GM23248 (cell line): ENCODE data around the gene GABBR2. TPM values are rescaled to one million over a fixed set of nuclear protein-coding genes. Genes with fewer than 3 reads are reported as not detected.
A peak's percentile ranks its signal among the peaks of the same experiment; 100 is the strongest.

Source experiments
- DNase-seq: peaks from one replicate; pipeline ENCODE4 v3.0.0-alpha.2; 2015
- H2AFZ ChIP-seq: fragments of 200-600 bp; sonication (generic); 2 replicates; pipeline ENCODE4 v1.6.1; 2016; ENCODE audit warnings: antibody characterized with exemption
- H3F3A ChIP-seq: fragments of 200-600 bp; sonication (generic); 2 replicates; pipeline ENCODE4 v1.6.1; 2016; ENCODE audit warnings: mild to moderate bottlenecking, antibody characterized with exemption, mixed run types; ENCODE audit not compliant: insufficient read depth
- H3K27ac ChIP-seq: fragments of 200-600 bp; sonication (generic); 2 replicates; pipeline ENCODE4 v1.5.1; 2016; ENCODE audit warnings: mild to moderate bottlenecking
- H3K27me3 ChIP-seq: fragments of 200-600 bp; sonication (generic); replicated peaks from 2 replicates; pipeline ENCODE4 v1.6.1; 2016; ENCODE audit warnings: mild to moderate bottlenecking; ENCODE audit not compliant: insufficient read depth
- H3K36me3 ChIP-seq: fragments of 200-600 bp; sonication (generic); 2 replicates; pipeline ENCODE4 v1.6.1; 2016; ENCODE audit warnings: low read depth, mild to moderate bottlenecking
- H3K4me1 ChIP-seq: fragments of 200-600 bp; sonication (generic); 2 replicates; pipeline ENCODE4 v1.6.1; 2016; ENCODE audit warnings: mild to moderate bottlenecking; ENCODE audit not compliant: insufficient read depth
- H3K4me2 ChIP-seq: fragments of 200-600 bp; sonication (generic); one replicate; pipeline ENCODE4 v1.6.1; 2016; ENCODE audit warnings: mild to moderate bottlenecking; ENCODE audit not compliant: unreplicated experiment
- H3K4me3 ChIP-seq: fragments of 200-600 bp; sonication (generic); 2 replicates; pipeline ENCODE4 v1.5.1; 2016; ENCODE audit warnings: mild to moderate bottlenecking
- H3K79me2 ChIP-seq: fragments of 200-600 bp; sonication (generic); 2 replicates; pipeline ENCODE4 v1.6.1; 2016; ENCODE audit warnings: mild to moderate bottlenecking; ENCODE audit not compliant: insufficient read depth
- H3K9ac ChIP-seq: fragments of 200-600 bp; sonication (generic); 2 replicates; pipeline ENCODE4 v1.6.1; 2016; ENCODE audit warnings: mild to moderate bottlenecking
- H3K9me2 ChIP-seq: fragments of 200-600 bp; sonication (generic); 2 replicates; pipeline ENCODE4 v1.6.1; 2016; ENCODE audit warnings: mixed run types, mild to moderate bottlenecking, moderate library complexity; ENCODE audit not compliant: insufficient read depth
- H3K9me3 ChIP-seq: fragments of 200-600 bp; sonication (generic); one replicate; pipeline ENCODE4 v1.6.1; 2017; ENCODE audit warnings: low read depth
- H4K20me1 ChIP-seq: fragments of 200-600 bp; sonication (generic); 2 replicates; pipeline ENCODE4 v1.6.0; 2016; ENCODE audit not compliant: insufficient read depth
- EZH2 ChIP-seq: fragments of 200-600 bp; sonication (generic); IDR thresholded peaks from 2 replicates; pipeline ENCODE4 v1.6.1; 2018; ENCODE audit warnings: antibody characterized with exemption, mild to moderate bottlenecking; ENCODE audit not compliant: insufficient read depth, poor library complexity, severe bottlenecking
- EZH2phosphoT487 ChIP-seq: fragments of 200-600 bp; sonication (generic); IDR thresholded peaks from 2 replicates; pipeline ENCODE4 v1.6.1; 2018; ENCODE audit warnings: antibody characterized with exemption, moderate library complexity, mild to moderate bottlenecking, low read depth; ENCODE audit not compliant: insufficient read depth
- WGBS, 2 experiments: methylation state at CpG; one replicate each; pipeline ENCODE4 v1.1.6; 2015 to 2017; ENCODE audit warnings: low lambda C conversion rate in 2 of 2, low coverage in 1 of 2; ENCODE audit errors: missing lambda C conversion rate in 2 of 2; 5-methylcytosine and 5-hydroxymethylcytosine counted together
- in situ Hi-C: fragments of 300-500 bp; cut with MboI; formaldehyde crosslinking; loops from 2 replicates; pipeline ENCODE4 v1.15.0; 2020
- polyA plus RNA-seq: library from polyadenylated mRNA; unstranded; fragments of >200 nt; fragmentation: Nextera tagmentation; extraction: Ambion mirVana; gene quantifications from 2 replicates; pipeline ENCODE4 v1.2.1, GENCODE V29; 2016
- total RNA-seq: library from RNA; depleted of rRNA; stranded (reverse); fragments of >200 nt; shearing (Covaris generic); gene quantifications from 2 replicates; pipeline ENCODE4 v1.2.3, GENCODE V29; 2014

The GABBR2 gene
- total and polyA plus RNA-seq, 2 experiments from 2014 or later, result 7.5 to 13.4 TPM

DNA sequence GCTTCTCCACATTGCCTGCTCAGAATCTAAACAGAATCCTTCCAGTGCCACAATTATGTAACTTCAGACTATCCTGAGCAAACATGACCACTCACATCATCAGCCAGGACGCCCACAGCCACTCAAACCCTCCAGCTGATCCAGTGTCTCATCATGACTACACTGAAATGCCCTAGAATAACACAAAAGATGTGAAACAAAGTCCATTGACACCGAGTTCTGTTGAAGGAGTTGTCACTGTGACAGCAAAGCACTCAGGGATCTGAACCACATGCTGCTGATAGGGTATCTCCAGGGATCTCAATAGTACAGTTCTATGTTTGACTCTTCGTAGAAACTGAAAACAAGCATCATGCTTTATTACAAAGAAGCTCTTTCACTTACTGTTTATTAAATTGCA lies 150.2 kb downstream of the GABBR2 start:
- Histone ChIP-seq H2AFZ (peak overlapping the region; percentile 16; the same call in 1 of the 2 replicates), H3K9me2 (no peaks in the 10 kb centered on the region), H3K9me3 (no peaks in the 10 kb centered on the region), H3K4me2 (peak overlapping the region; percentile 29), H3K9ac (0 out of 2 replicates have a peak overlapping the region, but pooled peaks have one; percentile 22), H3K27ac (peak overlapping the region; percentile 51), H3K27me3 (no peaks in the 10 kb centered on the region), H3K79me2 (no peaks in the 10 kb centered on the region), H3K4me3 (no peak overlapping the region), H3K36me3 (no peaks in the 10 kb centered on the region), H3F3A (peaks cover 17% of the 10 kb centered on the region; the same call in 1 of the 2 replicates), H4K20me1 (no peaks in the 10 kb centered on the region), H3K4me1 (peaks cover 10% of the 10 kb centered on the region; the same call in 1 of the 2 replicates)
- WGBS, 2 experiments, result 26 to 35% methylated on average over 3 of the region's 3 CpGs
- in situ Hi-C loops, result no loop called here
- TF ChIP-seq EZH2phosphoT487, result no peak
- no peak for TF ChIP-seq EZH2
- DNase-seq, result peak; percentile 85

DNA sequence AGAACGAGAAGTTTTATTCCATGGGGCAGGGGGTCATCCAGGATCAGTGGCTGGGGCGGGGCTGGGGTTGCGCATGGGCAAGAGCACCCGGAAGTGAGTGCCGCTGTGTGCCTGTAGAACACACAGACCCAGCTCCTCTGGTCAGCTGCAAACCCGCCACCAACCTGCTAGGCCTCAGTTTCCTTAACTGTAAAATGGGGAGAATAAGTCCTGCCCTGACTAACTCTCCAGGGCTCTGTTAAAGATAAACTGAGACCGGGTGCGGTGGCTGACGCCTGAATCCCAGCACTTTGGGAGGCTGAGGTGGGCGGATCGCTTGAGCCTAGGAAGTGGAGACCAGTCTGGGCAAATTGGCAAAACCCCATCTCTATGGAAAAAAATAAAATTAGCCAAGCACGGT lies 152.2 kb downstream of the GABBR2 start:
- in situ Hi-C loops, result no loop called here
- no peak overlapping the region for H3K4me3 ChIP-seq
- no peaks in the 10 kb centered on the region for H3K9me3 ChIP-seq
- no peaks in the 10 kb centered on the region for H3K9me2 ChIP-seq
- H3K79me2 ChIP-seq, result no peaks in the 10 kb centered on the region
- H2AFZ ChIP-seq, result no peak overlapping the region
- H4K20me1 ChIP-seq, result no peaks in the 10 kb centered on the region
- H3K36me3 ChIP-seq, result no peaks in the 10 kb centered on the region
- H3K9ac ChIP-seq, result no peak overlapping the region
- TF ChIP-seq EZH2, result no peak
- TF ChIP-seq EZH2phosphoT487, result no peak
- no peak for DNase-seq
- 73 to 81% methylated on average over 12 of the region's 12 CpGs for WGBS, 2 experiments
- no peak overlapping the region for H3K27ac ChIP-seq
- H3K27me3 ChIP-seq, result no peaks in the 10 kb centered on the region
- peaks cover 31% of the 10 kb centered on the region for H3F3A ChIP-seq
- H3K4me1 ChIP-seq, result peaks cover 25% of the 10 kb centered on the region
- no peak overlapping the region for H3K4me2 ChIP-seq

DNA sequence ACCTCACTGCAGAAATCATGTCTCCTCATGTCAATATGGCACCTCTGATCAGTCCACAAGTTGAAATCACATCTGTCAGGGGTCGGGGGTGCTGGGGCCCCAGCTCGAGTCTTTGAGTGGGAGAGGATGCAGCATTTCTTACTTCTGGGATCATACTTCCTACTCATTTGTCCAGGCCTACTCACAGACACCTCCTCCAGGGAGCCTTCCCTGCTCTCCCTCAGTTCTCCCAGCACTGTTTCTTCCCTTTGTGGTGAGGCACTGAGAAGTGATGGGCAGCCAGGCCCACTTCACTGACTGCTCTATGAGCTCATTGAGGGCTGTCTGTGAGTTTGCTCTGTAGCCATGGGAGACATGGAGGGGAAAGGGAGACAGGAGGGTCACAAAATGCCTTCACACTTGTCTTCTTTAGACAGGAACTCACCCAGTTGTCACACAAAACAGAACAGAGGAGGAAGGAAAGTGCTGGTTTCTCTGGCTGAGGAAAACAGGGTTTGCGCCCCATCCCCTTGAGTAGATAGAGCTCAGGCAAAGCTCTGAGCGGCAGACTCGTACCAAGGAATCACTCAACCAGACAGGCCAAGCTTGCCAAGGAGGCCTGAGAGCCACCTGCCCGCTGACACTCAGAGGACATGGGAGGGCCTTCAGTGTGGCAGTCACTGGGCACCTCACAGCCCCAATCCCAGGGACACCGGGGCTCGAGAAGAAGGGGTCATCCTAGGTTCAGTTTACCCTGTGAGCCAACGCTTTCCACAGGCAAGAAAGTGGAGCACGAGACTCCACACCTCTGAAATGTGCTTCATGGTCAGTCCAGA lies 152.9 kb downstream of the GABBR2 start:
- no peak overlapping the region for H3K9ac ChIP-seq
- H3K4me3 ChIP-seq, result no peak overlapping the region
- H2AFZ ChIP-seq, result no peak overlapping the region
- DNase-seq, result no peak
- H3K27me3 ChIP-seq, result no peaks in the 10 kb centered on the region
- peaks cover 31% of the 10 kb centered on the region for H3K4me1 ChIP-seq
- no peak overlapping the region for H3K27ac ChIP-seq
- no peaks in the 10 kb centered on the region for H4K20me1 ChIP-seq
- peaks cover 37% of the 10 kb centered on the region for H3F3A ChIP-seq
- no peak for TF ChIP-seq EZH2phosphoT487
- TF ChIP-seq EZH2, result no peak
- in situ Hi-C loops, result no loop called here
- H3K9me2 ChIP-seq, result no peaks in the 10 kb centered on the region
- H3K36me3 ChIP-seq, result no peaks in the 10 kb centered on the region
- H3K4me2 ChIP-seq, result no peak overlapping the region
- 66 to 67% methylated on average over 10 of the region's 10 CpGs for WGBS, 2 experiments
- no peaks in the 10 kb centered on the region for H3K9me3 ChIP-seq
- H3K79me2 ChIP-seq, result no peaks in the 10 kb centered on the region

DNA sequence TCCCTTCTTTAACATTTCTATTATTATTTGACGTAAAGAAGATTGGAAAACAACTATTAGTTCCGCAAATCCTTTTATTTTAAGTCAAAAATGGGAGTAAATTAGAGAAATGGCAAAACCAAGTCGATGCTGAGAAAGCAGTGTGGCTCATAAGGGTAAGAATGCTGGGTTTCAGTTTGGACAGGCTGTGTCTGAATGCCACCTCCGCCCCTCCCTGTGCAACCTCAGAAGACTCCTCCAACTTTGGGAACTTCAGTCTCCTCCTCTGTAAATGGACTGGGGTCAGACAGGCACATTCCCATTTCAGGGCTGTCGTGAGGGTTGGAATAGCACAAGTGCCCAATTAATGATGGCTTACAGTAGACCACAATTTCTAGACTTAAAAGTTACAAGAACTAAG lies 154.0 kb downstream of the GABBR2 start:
- H3K36me3 ChIP-seq, result no peaks in the 10 kb centered on the region
- no peaks in the 10 kb centered on the region for H3K27me3 ChIP-seq
- H3K9me2 ChIP-seq, result no peaks in the 10 kb centered on the region
- no peak overlapping the region for H3K4me3 ChIP-seq
- H3K9ac ChIP-seq, result no peak overlapping the region
- H3K9me3 ChIP-seq, result no peaks in the 10 kb centered on the region
- TF ChIP-seq EZH2phosphoT487, result no peak
- no peak for TF ChIP-seq EZH2
- in situ Hi-C loops, result no loop called here
- no peaks in the 10 kb centered on the region for H4K20me1 ChIP-seq
- H3K79me2 ChIP-seq, result no peaks in the 10 kb centered on the region
- H3K4me2 ChIP-seq, result no peak overlapping the region
- H3K27ac ChIP-seq, result no peak overlapping the region
- H2AFZ ChIP-seq, result no peak overlapping the region
- H3K4me1 ChIP-seq, result peaks cover 42% of the 10 kb centered on the region
- no peak for DNase-seq
- WGBS, 2 experiments, result 59 to 63% methylated on average over 5 of the region's 5 CpGs
- peaks cover 48% of the 10 kb centered on the region for H3F3A ChIP-seq
